ENCODE results near the gene EPHB3.

GRCh38 chr3:184541886-184542562 is 19.6 kb upstream of the EPHB3 start:
- TF ChIP-seq, protein P1, sequence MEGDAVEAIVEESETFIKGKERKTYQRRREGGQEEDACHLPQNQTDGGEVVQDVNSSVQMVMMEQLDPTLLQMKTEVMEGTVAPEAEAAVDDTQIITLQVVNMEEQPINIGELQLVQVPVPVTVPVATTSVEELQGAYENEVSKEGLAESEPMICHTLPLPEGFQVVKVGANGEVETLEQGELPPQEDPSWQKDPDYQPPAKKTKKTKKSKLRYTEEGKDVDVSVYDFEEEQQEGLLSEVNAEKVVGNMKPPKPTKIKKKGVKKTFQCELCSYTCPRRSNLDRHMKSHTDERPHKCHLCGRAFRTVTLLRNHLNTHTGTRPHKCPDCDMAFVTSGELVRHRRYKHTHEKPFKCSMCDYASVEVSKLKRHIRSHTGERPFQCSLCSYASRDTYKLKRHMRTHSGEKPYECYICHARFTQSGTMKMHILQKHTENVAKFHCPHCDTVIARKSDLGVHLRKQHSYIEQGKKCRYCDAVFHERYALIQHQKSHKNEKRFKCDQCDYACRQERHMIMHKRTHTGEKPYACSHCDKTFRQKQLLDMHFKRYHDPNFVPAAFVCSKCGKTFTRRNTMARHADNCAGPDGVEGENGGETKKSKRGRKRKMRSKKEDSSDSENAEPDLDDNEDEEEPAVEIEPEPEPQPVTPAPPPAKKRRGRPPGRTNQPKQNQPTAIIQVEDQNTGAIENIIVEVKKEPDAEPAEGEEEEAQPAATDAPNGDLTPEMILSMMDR (IDR thresholded peaks at IDR 0.05) = no peak
- TF ChIP-seq EP300 (IDR thresholded peaks at IDR 0.05) = no peak
